ENCODE measurements around the gene TEFM. TPM values are rescaled to one million over a fixed set of nuclear protein-coding genes. Genes with fewer than 3 reads are reported as not detected.

Gene TEFM
- total and polyA plus RNA-seq, 2 donors (not counting 3 experiments of a cell fraction or from before 2014, with no cell fraction given) = 4.8 to 12.7 TPM

- TF ChIP-seq POLR2AphosphoS5 (IDR thresholded peaks at IDR 0.05; ENCODE audit: insufficient read depth, low read depth, low read length) = no peak
- no peak for TF ChIP-seq POLR2A (IDR thresholded peaks at IDR 0.05; ENCODE audit: low read depth, low read length)
- TF ChIP-seq, protein P1, sequence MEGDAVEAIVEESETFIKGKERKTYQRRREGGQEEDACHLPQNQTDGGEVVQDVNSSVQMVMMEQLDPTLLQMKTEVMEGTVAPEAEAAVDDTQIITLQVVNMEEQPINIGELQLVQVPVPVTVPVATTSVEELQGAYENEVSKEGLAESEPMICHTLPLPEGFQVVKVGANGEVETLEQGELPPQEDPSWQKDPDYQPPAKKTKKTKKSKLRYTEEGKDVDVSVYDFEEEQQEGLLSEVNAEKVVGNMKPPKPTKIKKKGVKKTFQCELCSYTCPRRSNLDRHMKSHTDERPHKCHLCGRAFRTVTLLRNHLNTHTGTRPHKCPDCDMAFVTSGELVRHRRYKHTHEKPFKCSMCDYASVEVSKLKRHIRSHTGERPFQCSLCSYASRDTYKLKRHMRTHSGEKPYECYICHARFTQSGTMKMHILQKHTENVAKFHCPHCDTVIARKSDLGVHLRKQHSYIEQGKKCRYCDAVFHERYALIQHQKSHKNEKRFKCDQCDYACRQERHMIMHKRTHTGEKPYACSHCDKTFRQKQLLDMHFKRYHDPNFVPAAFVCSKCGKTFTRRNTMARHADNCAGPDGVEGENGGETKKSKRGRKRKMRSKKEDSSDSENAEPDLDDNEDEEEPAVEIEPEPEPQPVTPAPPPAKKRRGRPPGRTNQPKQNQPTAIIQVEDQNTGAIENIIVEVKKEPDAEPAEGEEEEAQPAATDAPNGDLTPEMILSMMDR (IDR thresholded peaks at IDR 0.05; ENCODE audit: extremely low read depth in 1 of 2, insufficient read depth in 1 of 2, low read depth in 1 of 2, low read length in 2 of 2) = no peak
- TF ChIP-seq JUN (IDR thresholded peaks at IDR 0.05; ENCODE audit: borderline replicate concordance, insufficient read depth, insufficient read length, low read depth) = no peak
- no peak for TF ChIP-seq FOS (IDR thresholded peaks at IDR 0.05; ENCODE audit: borderline replicate concordance, insufficient read depth, low read length)
- no peak for TF ChIP-seq MAX (IDR thresholded peaks at IDR 0.05; ENCODE audit: insufficient read depth, insufficient read length)
- no peak for TF ChIP-seq GATA2 (IDR thresholded peaks at IDR 0.05; ENCODE audit: insufficient read depth, insufficient read length, low read depth, low read length)
- Histone ChIP-seq H3K36me3 (ENCODE audit: control insufficient read depth in 2 of 2, extremely low read depth in 1 of 2, insufficient read depth in 2 of 2, low read length in 2 of 2) (peaks cover 0 to 2% of the 10 kb centered on the region in 2 experiments), H3K9me1 (replicated peaks; ENCODE audit: control insufficient read depth, extremely low read depth, insufficient read depth, low read length) (no peaks in the 10 kb centered on the region), H3K9ac (replicated peaks; ENCODE audit: extremely low read depth, insufficient read depth, low read length) (no peak overlapping the region), H3K79me2 (ENCODE audit: control insufficient read depth, insufficient read depth, low read length) (no peaks in the 10 kb centered on the region), H2AFZ (ENCODE audit: low read depth, low read length) (no peak overlapping the region), H3K27me3 (ENCODE audit: control insufficient read depth in 2 of 2, insufficient read depth in 2 of 2, low read length in 2 of 2) (no peaks in the 10 kb centered on the region), H3K4me3 (replicated peaks in 1 of 3; ENCODE audit: insufficient read depth in 1 of 3, low read depth in 1 of 3, low read length in 3 of 3) (no peak overlapping the region), H4K20me1 (replicated peaks; ENCODE audit: control insufficient read depth, extremely low read depth, insufficient read depth, low read length) (no peaks in the 10 kb centered on the region), H3K27ac (ENCODE audit: insufficient read depth, low read depth, low read length) (no peak overlapping the region), H3K9me3 (replicated peaks; ENCODE audit: control insufficient read depth, insufficient read depth, low read length) (no peaks in the 10 kb centered on the region), H3K4me2 (ENCODE audit: insufficient read depth, low read length) (no peak overlapping the region), H3K4me1 (ENCODE audit: control insufficient read depth, extremely low read depth, insufficient read depth, low read length) (no peaks in the 10 kb centered on the region)
- ChIA-PET CTCF (no interaction called here), POLR2A (no interaction called here)
- no TSS peak for BruUV-seq (replicated peaks)
- no peak for DNase-seq (ENCODE audit: low read depth, low spot score)
- dilution Hi-C loops (cut with MboI; ENCODE audit: extremely low pct_ligation_motif_present, low sequenced_read_pairs) (no loop called here), intact Hi-C loops (cut with micrococcal nuclease) (no loop called here)
- FAIRE-seq = no peak
Observed at GRCh38 chr17:30858556-30859250, 47.3 kb downstream of the TEFM start.

Data from endothelial cell of umbilical vein (primary cell).